Measurements from ENCODE around the gene CACNA1A.
A peak's percentile ranks its signal among the peaks of the same experiment; 100 is the strongest.

The CACNA1A gene

DNA sequence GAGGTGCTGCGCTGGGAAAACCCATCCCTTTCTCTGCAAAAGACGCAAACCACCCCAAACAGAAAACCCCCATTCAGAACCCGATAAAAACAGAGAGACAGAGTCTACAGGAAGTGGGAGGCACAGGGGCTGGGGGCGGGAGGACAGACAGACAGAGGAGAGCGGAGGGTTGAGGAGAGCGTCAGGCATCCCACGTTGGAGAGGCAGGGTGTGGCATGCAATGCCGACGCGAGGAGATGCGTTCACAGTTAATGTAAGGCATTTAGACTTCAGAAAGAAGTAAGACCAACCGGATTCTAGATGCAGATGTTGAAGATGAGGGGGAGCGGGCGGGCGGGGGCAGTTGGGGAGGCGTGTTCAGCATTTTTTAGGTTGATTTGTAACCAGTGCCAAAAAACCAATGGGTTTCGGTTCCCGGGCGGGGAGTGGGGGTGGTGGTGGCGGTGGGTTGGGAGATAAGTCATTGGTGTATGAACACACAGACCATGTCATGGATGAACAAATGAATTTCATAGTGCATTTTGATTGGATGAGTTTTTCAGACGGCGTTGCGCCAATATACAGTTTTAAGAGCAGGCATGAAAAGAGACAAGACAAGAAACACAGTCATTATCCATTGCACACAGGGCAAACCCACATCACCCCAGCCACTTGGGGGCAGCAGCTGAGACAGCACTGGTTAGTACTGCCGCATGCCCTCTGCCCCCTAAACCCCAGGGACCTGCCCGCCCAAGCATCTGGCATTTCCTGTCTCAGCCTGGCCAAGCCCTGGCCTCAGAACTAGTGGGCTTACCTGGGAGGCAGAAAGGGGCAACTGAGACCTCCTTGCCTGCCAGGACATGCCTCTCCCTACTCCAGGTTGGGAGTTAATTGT is 264.8 kb downstream of the CACNA1A start:
- no peak for FAIRE-seq
- no peak for DNase-seq (ENCODE audit: insufficient read length, low spot score)

DNA sequence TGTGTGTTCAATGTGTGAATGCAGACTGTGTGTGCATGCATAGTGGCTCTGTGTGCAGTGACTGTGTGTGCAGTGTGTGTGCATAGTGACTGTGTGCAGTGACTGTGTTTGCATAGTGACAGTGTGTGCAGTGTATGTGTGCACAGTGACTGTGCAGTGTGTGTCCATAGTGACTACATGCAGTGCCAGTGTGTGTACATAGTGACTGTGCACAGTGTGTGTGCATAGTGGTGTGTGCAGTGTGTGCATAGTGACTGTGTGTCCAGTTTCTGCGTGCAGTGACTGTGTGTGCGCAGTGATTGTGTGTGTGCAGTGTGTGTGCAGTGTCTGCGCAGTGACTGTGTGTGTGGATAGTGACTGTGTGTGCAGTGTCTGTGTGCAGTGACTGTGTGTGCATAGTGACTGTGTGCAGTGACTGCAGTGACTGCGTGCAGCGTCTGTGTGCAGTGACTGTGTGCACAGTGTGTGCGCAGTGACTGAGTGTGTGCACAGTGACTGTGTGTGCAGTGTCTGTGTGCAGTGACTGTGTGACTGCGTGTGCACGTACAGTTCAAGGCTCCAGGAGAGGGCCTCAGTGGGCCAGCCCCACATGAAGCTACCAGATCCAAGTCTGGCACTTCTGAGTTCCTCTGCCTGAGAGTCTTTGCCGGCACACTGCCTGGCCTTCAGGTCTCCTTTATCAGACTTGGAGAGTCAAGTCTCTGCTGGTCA is 265.8 kb downstream of the CACNA1A start:
- DNase-seq (ENCODE audit: insufficient read length, low spot score) (no peak), FAIRE-seq (no peak)

DNA sequence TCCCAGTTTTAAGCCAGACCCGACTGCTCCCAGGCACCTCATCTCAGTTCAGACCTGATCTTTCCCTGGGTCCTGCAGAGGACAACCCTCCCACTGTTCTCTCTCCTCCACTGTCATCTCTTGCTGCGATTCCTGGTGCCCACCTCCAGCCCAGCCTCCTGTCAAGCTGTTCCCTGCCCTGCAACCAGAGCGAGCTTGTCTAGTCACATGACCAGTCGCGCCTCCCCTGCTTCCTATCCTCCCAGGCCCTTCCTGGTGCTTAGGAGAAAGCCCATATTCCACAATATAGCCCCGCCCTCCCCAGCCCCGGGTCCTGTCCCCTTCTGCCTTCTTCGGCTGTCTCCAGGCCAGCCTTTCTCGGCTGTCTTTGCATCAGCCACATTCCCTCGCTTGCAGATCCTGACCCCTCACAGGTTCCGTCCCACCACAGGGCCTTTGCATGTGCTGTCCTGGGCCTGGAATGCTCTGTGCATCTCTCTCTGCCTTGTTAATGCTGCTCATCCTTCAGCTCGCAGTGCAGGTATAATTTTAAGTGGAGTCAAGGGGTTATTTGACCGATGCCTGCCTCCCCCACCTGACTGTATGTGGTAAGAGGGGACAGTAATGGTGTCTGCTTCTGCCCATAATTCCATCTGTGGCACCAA is 267.3 kb downstream of the CACNA1A start:
- FAIRE-seq, result no peak
- no peak for DNase-seq (ENCODE audit: insufficient read length, low spot score)

DNA sequence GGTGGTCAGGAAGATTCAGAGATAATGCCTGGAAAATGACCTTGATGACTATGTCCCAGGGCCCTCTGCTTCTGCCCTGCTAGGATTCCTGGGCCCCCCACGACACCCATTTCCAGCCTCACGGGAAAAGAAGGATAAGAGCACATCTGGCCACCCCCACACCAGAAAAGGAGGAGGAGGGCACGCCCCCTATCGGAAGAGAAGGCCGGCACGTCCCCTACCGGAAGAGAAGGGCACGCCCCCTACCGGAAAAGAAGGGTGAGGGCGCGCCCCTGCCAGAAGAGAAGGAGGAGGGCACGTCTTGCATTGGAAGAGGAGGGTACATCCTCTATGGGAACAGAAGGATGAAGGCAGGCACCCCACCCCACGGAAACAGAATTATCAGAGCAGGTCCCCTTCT is 271.8 kb downstream of the CACNA1A start:
- DNase-seq (ENCODE audit: insufficient read length, low spot score) (peak; percentile 84), FAIRE-seq (peak; percentile 92)

DNA sequence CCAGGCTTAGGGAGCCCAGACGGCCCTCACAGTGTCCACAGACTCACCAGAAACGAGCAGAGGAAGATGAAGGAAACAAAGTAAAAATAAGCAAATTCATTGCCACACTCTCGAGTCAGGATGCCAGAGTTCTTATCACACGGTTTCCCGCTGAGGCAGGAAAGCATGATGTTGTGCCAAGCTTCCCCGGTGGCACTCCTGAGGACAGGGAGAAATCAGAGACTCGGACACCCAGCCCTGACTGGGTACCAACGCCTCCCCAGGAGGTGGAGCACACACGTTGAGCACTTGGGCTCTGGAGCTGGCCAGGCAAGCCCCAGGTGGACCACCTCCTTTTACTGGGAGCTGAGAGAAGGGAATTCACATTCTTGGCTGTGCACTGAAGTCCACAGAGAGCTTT is 274.6 kb downstream of the CACNA1A start:
- no peak for FAIRE-seq

DNA sequence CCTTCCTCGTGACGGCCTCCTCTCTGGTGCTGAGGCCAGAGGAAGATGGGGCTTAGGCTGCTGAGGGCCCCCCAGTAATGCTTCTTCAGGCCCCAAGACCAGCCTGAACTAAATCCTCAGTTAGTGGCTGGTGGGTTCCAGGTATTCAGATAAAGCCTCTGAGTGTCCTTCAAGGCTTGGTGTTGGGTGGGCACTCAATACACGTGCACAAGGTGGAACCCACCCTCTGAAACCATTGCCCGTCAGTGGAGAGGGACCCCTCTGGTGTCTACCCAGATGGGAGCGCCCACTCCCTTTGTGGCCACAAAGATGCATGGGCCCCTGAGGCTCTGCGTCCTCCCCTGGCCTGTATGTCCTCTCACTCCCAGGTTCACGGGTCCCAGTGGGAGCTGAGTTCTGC is 277.0 kb downstream of the CACNA1A start:
- FAIRE-seq, result no peak

More for the DNA sequence above, 274.6 kb downstream of the CACNA1A start:
- DNase-seq (ENCODE audit: insufficient read length, low spot score), result no peak

DNA sequence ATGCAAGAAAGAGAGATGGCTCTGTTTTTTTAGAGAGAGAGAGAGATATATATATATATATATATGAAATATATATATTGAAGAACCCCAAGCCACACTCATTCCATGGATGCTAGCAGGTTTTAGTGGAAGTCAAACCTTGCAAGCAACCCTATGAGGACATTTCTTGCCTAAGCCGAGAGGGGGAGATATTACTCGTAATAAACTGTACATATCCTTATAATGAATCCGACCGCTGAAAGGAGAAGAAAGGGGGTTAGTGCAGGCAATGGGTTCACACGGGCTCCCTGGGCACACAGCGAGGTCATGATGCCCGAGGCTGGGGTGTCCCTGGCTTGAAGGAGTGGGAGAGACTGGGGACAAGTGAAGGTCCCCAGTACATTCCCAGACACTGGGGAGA is 277.7 kb downstream of the CACNA1A start:
- no peak for FAIRE-seq

More for the DNA sequence above, 277.0 kb downstream of the CACNA1A start:
- DNase-seq (ENCODE audit: insufficient read length, low spot score), result no peak

DNA sequence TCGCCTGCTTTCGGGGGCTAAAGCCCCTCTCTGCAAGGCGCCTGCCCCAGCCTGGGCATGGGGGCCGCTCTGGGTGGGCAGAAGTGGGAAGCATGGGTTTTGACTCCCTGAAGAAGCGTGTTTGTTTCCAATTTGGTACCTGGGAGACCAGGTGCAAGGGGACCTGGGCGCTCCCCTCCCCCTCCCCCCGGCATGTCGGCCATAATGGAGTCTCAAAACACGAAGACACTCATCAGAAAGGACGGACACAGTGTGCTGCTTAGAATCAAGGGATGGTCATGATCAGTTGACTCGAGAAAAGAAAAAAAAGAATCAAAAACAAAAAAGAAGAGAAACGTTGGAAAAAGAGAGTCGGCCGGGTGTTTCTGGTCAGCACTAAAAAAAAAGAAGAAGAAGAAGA is 279.3 kb downstream of the CACNA1A start:
- FAIRE-seq (no peak), DNase-seq (ENCODE audit: insufficient read length, low spot score) (no peak)

More for the DNA sequence above, 277.7 kb downstream of the CACNA1A start:
- DNase-seq (ENCODE audit: insufficient read length, low spot score), result no peak

DNA sequence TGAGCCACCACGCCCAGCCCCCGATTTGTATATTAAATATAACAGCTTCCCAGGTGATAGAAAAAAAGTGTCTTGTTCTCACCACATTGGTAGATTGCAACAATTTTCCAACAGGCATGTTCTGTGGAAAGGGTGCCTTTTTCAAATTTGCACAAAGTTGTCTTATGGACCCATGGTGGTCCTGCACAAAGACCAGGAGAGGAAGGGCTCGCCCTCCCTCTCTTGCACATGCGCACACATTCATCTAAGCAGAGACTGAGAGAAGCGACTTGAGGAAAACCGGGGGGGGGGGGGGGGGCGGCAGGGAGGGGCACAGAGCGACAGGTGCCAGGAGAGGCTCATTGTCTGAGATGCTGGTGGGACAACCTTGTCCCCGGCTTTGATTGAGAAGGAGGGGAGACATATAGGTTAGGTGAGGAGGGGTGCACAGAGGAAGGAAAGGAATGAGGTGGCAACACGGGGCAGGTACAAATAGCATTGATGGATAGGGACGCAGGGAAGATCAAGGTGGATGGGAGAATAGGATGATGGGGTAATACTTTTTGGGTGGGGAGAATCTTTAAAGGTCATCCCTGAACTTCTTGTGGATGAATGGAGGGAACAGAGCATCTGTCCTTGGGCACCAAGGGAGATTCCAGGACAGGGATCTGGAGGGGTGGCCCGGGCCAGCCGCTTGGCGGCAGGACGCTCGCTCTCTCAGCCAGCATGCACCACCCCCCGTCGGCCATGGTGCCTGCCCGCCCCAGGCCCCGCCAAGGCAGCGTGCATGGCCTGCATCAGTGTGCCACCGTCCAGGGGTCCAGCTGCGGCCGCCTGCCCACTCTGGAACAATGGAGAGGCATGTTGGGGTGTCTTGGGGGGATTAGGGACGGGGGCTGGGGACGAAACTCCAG is 280.1 kb downstream of the CACNA1A start:
- DNase-seq (ENCODE audit: insufficient read length, low spot score), result no peak
- no peak for FAIRE-seq

DNA sequence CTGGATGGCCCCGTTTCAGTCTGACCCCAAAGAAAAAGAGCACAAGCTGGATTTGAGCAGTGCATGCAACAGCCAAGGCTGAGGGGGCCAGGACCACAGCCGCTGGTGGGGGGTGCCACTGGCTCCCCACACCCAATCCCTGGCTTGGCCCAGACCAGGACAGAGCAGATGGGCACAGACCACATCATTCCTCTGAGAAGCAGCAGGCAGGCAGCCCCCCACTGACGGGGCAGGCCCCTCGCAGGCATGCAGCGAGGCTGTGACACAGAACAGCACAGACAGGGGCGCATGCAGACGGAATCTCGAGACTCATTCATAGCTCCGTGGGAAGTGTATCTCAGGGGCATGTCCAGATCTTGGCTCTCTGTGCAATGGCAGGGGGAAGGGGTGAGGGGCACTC is 281.2 kb downstream of the CACNA1A start:
- DNase-seq (ENCODE audit: insufficient read length, low spot score) (no peak), FAIRE-seq (no peak)

DNA sequence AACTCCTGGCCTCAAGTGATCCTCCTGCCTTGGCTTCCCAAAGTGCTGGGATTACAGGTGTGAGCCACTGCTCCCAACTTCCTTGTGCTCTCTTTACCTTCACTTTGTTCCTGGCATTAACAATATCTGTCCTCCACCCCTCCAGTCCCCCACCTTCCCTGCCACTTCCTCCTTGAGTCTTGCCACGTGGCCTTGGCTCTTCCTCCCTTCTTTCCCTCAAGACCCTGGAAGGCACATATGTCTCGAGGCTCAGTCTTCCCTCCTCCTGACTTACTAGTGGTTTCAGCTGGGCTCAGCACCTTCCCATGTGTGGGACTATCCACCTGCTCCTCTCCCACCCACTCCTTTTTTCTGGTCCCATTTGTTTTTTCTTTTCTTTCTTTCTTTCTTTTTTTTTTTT is 285.4 kb downstream of the CACNA1A start:
- FAIRE-seq (no peak), DNase-seq (ENCODE audit: insufficient read length, low spot score) (no peak)

DNA sequence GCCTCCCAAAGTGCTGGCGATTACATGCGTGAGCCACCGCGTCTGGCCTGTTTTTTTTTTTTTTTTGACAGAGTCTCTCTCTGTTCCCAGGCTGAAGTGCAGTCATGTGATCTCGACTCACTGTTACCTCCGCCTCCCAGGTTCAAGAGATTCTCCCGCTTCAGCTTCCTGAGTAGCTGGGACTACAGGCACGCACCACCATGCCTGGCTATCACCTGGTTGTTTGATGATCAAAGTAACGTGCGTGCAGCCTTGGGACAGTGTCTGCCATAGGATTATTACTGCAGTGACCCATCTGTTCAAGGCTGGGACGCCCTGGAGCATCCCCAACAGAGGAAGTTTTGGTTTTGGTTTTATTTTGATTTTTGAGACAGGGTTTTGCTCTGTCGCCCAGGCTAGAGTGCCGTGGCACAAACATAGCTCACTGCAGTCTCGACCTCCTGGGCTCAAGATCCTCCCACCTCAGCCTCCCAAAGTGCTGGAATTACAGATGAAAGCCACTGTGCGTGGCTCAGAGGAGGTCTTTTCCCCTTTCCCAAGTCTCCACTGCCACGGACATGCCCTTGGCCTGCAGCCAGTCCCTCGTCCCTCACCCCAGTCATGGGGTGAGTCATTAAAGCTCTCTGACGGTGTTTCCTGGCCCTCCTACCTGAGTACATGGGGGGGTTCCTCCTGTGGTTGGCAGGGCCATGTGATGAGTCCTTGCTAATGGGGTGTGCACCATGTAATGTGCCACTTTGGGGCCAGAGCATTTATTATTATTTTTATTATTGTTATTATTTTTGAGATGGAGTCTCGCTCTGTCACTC is 290.5 kb downstream of the CACNA1A start:
- DNase-seq (ENCODE audit: insufficient read length, low spot score), result no peak

DNA sequence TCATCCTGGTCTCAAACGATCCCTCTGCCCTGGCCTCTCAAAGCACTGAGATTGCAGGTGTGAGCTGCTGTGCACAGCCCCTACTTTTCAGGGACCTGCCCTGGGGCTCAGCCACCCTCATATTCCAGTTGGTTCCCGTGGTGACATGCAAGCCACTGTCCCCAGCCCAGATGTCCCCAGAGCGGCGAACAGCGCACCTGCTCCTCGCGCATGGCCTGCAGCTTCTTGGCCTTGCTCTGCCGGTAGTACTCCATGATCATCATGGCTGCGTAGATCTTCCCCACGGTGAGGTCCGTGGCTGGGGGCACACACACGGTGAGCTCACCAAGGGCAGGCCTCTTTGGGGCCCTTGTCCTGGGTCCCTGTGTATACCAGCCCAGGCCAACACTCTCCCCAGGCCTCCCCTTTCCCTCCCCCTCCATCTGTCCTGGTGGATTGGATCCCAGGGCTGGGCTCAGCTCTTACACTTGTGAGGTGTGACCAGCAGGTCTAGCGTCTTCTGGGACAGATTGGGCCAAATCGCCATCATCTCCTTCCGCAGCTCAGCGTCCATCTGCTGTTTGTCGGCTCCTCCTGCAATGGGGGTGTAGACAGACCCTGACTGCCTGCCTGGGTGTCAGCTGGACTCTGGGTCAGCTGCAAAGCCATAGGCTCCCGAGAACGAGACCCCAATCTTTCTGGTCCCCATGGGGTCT is 292.1 kb downstream of the CACNA1A start:
- DNase-seq (ENCODE audit: insufficient read length, low spot score) (no peak), FAIRE-seq (no peak)

More for the DNA sequence above, 290.5 kb downstream of the CACNA1A start:
- no peak for FAIRE-seq

DNA sequence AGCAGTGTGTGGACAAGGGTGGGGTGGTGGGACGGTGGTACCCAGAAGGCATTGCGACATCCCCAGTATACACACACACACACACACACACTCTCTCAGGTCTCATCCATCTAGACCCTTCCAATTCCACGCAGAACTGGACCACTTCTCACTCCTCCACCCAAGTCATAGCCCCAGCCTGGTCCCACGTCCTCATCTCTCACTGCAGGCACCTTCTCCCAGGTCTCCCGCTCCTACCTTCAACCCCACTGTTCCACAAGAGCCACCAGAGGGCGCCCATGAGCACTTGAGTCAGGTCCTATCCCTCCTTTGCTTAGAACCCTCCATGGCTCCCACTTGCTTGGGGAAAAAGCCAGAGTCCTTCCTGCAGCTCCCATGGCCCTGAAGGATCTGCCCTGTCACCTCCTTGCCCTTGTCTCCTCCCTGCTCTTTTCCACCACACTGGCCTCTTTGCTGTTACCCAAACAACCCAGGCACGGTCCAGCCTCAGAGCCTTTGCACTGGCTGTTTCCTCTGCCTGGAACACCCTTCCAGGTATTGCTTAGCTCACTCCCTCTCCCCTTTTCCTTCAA is 293.4 kb downstream of the CACNA1A start:
- DNase-seq (ENCODE audit: insufficient read length, low spot score), result no peak
- FAIRE-seq, result peak; percentile 47

DNA sequence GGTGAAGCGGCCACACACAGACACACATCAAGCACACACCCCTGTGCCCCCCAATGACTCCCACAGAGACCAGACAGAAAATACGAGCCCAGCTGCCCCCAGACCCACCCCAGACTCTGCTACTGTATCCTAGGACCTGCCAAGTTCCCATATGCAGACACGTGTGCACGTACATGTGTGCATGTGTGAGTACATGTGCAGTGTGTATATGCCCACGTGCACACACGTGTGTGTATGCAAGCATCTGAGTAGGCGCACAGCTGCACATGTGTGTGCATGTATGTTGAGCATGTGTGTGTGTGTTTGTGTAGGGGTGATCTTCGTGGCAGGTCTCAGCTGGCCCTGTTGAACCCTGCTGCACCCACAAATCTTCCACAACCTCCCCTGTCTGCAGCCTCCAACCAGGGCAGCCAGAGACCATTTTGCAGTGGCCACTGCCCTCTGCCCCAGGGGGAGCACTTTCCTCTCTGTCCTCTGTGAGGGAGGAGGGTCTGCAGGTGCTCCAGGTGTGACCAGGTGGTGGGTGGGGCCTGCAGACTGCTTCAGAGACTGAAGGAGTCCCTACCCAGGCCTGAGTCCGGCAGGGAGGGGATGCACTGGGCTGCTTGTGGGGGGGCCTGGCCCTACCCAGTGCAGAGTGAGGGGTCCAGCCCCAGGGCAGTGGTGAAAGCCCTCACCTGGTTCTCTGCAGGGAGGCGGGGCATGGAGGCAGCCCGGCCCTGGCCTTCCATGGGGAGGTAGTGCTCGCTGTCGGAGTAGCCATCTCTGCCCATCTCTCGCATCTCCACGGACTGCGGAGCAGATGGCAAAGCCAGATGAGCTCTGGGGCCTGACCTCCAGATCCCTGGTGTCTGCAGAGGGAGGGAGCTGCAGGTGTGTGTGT is 294.6 kb downstream of the CACNA1A start:
- DNase-seq (ENCODE audit: insufficient read length, low spot score) (no peak), FAIRE-seq (no peak)

DNA sequence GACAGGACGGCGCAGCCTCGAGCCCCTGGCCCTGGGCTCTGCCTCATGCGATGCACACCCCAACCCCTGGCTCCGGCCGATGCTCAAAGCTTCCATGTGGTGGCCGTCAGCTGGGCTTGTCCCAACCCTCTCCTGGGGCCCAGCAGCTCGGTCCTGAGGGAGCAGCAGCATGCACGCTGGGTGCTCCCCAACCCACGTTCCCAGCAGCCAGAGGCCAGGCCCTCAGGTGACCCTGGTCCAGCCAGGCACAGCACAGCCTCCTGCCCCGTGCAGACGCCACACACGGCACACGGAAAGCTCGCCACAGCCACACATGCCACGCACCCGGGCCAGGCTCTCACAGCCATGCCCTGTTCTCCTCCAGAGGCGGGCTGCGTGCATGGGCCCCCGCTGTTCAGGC is 295.3 kb downstream of the CACNA1A start:
- no peak for FAIRE-seq

DNA sequence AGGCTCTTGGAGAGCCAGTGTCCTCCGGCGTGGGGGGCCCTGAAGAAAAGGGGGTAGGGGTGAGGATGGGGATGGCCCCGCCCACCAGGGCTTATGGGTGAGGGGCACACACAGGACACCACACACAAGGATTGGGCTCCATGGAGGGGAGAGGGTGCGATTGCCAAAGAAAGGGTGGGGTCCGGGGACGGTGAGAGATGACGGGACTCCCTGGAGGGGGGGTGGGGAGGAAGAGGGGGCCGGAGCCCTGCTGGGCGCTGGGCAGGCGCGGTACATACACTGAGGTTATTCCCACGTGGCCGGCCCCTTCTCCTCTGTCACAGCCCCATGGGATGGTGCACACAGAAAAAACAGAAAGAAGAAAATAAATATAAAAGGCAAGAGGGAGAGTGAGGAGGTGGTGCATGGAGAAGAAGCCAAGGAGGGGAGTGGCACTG is 295.9 kb downstream of the CACNA1A start:
- no peak for FAIRE-seq

More for the DNA sequence above, 295.3 kb downstream of the CACNA1A start:
- DNase-seq (ENCODE audit: insufficient read length, low spot score), result no peak

More for the DNA sequence above, 295.9 kb downstream of the CACNA1A start:
- no peak for DNase-seq (ENCODE audit: insufficient read length, low spot score)

All from GM19239 (cell line).